SK-N-SH (cell line): Measurements from ENCODE around the gene EFCAB6. TPM values are rescaled to one million over a fixed set of nuclear protein-coding genes. Genes with fewer than 3 reads are reported as not detected.

Source experiments
- CTCF ChIA-PET: fragments of 300-600, 350-600 bp; formaldehyde crosslinking; extraction: SDS; loops from one replicate; lab custom pipeline; 2021; lab: Yijun Ruan, JAX
- POLR2A ChIA-PET: fragments of 350-600 bp; sonication (Branson Sonifier 250); formaldehyde crosslinking; extraction: SDS; loops from one replicate; lab custom pipeline; 2020; ENCODE audit warnings: antibody characterized with exemption, inconsistent platforms; lab: Yijun Ruan, JAX
- DNase-seq: peaks from one replicate; pipeline ENCODE4 v3.0.0; 2012
- H2AFZ ChIP-seq: fragments of 200-600 bp; sonication (generic); 2 replicates; pipeline ENCODE4 v1.8.1; 2016; ENCODE audit warnings: antibody characterized with exemption, mild to moderate bottlenecking, low read depth
- H3F3A ChIP-seq: fragments of 200-600 bp; sonication (generic); replicated peaks from 2 replicates; pipeline ENCODE3; 2016; ENCODE audit warnings: antibody characterized with exemption, mild to moderate bottlenecking; ENCODE audit not compliant: insufficient read depth
- H3K27ac ChIP-seq, 2 experiments: fragments of 200-500 bp in 1 of 2; fragments of 200-600 bp in 1 of 2; sonication (Bioruptor generic) in 1 of 2; sonication (generic), shearing (Covaris generic) in 1 of 2; 2 replicates each; pipeline versions ENCODE4 v1.5.1 to v1.6.1; 2014 to 2016; ENCODE audit warnings: low read depth in 2 of 2, inconsistent platforms in 1 of 2, low read length in 1 of 2, mild to moderate bottlenecking in 1 of 2, mixed read lengths in 1 of 2
- H3K27me3 ChIP-seq: fragments of 200-600 bp; sonication (generic), shearing (Covaris generic); 2 replicates; pipeline ENCODE4 v1.6.1; 2016; ENCODE audit warnings: mixed run types; ENCODE audit not compliant: insufficient read depth
- H3K36me3 ChIP-seq, 2 experiments: fragments of 200-500 bp in 1 of 2; fragments of 200-600 bp in 1 of 2; sonication (Bioruptor generic) in 1 of 2; sonication (generic) in 1 of 2; replicated peaks in 1 of 2; 2 replicates each; pipeline versions ENCODE3 to v1.5.1; 2014 to 2016; ENCODE audit warnings: low read length in 1 of 2, mild to moderate bottlenecking in 1 of 2; ENCODE audit not compliant: insufficient read depth in 2 of 2, control insufficient read depth in 1 of 2
- H3K4me1 ChIP-seq, 2 experiments: fragments of 200-500 bp in 1 of 2; fragments of 200-600 bp in 1 of 2; sonication (Bioruptor generic) in 1 of 2; sonication (generic), shearing (Covaris generic) in 1 of 2; 2 replicates each; pipeline versions ENCODE4 v1.5.1 to v1.6.1; 2014 to 2016; ENCODE audit warnings: low read depth in 1 of 2, low read length in 1 of 2, mixed run types in 1 of 2; ENCODE audit not compliant: insufficient read depth in 2 of 2, control insufficient read depth in 1 of 2
- H3K4me2 ChIP-seq: fragments of 200-600 bp; sonication (generic), shearing (Covaris generic); 2 replicates; pipeline ENCODE4 v1.6.1; 2017; ENCODE audit warnings: mixed run types
- H3K4me3 ChIP-seq, 2 experiments: fragments of 200-500 bp in 1 of 2; fragments of 200-600 bp in 1 of 2; sonication (Bioruptor generic) in 1 of 2; sonication (generic), shearing (Covaris generic) in 1 of 2; 2 replicates each; pipeline versions ENCODE4 v1.5.1 to v1.8.1; 2014 to 2016; ENCODE audit warnings: low read depth in 2 of 2, inconsistent platforms in 1 of 2, low read length in 1 of 2, mild to moderate bottlenecking in 1 of 2, mixed read lengths in 1 of 2, moderate library complexity in 1 of 2
- H3K79me2 ChIP-seq: fragments of 200-600 bp; sonication (generic); 2 replicates; pipeline ENCODE4 v1.8.1; 2017; ENCODE audit warnings: mild to moderate bottlenecking; ENCODE audit not compliant: insufficient read depth
- H3K9ac ChIP-seq: fragments of 200-600 bp; sonication (generic); 2 replicates; pipeline ENCODE4 v1.6.1; 2017; ENCODE audit warnings: mixed run types
- H3K9me2 ChIP-seq: fragments of 200-600 bp; sonication (generic); 2 replicates; pipeline ENCODE4 v1.6.1; 2017; ENCODE audit warnings: mixed run types
- H3K9me3 ChIP-seq: fragments of 200-600 bp; sonication (generic); 2 replicates; pipeline ENCODE4 v1.6.1; 2017; ENCODE audit warnings: mixed run types, mild to moderate bottlenecking, moderate library complexity
- H4K20me1 ChIP-seq: fragments of 200-600 bp; sonication (generic); 2 replicates; pipeline ENCODE4 v1.6.1; 2017; ENCODE audit warnings: mild to moderate bottlenecking, mixed run types; ENCODE audit not compliant: insufficient read depth
- CTCF ChIP-seq: fragments of 200-600 bp; sonication (generic); IDR thresholded peaks from 2 replicates; pipeline ENCODE4 v1.6.1; 2017; ENCODE audit warnings: antibody characterized with exemption, mild to moderate bottlenecking, moderate library complexity
- EP300 ChIP-seq, 2 experiments: IDR thresholded peaks; 2 replicates each; pipeline versions ENCODE4 v1.4.0 to v1.6.1; 2012; ENCODE audit warnings: borderline replicate concordance in 1 of 2, low read depth in 1 of 2, low read length in 1 of 2
- FOSL2 ChIP-seq: IDR thresholded peaks from 2 replicates; pipeline ENCODE4 v1.4.0; 2012; ENCODE audit warnings: low read depth, mild to moderate bottlenecking, moderate library complexity, borderline replicate concordance
- GATA2 ChIP-seq: sonication (generic); formaldehyde crosslinking; IDR thresholded peaks from 2 replicates; pipeline ENCODE4 v1.5.0; 2020; ENCODE audit warnings: mild to moderate bottlenecking, missing genetic modification reagents
- IRF3 ChIP-seq: fragments of 150-350 bp; IDR thresholded peaks from 2 replicates; pipeline ENCODE4 v1.6.1; 2016; ENCODE audit warnings: mild to moderate bottlenecking, low read depth, low read length
- MXI1 ChIP-seq: IDR thresholded peaks from 2 replicates; pipeline ENCODE4 v1.6.1; 2012; ENCODE audit warnings: mild to moderate bottlenecking, low read depth, low read length, improper control_type of control experiment
- NFIC ChIP-seq: IDR thresholded peaks from 2 replicates; pipeline ENCODE4 v1.4.0; 2012; ENCODE audit warnings: borderline replicate concordance
- NRF1 ChIP-seq: IDR thresholded peaks from 2 replicates; pipeline ENCODE4 v1.6.1; 2012; ENCODE audit warnings: low read depth, mild to moderate bottlenecking, low read length
- PBX3 ChIP-seq: IDR thresholded peaks from 2 replicates; pipeline ENCODE4; 2012
- RXRA ChIP-seq: IDR thresholded peaks from 2 replicates; pipeline ENCODE4 v1.4.0; 2012; ENCODE audit warnings: low read depth, mild to moderate bottlenecking, borderline replicate concordance
- SIN3A ChIP-seq: IDR thresholded peaks from 2 replicates; pipeline ENCODE4 v1.6.1; 2012; ENCODE audit warnings: low read depth, mild to moderate bottlenecking, low read length, moderate library complexity, borderline replicate concordance
- SMC3 ChIP-seq: IDR thresholded peaks from 2 replicates; pipeline ENCODE4 v1.6.1; 2012; ENCODE audit warnings: low read depth, low read length, improper control_type of control experiment
- TAF1 ChIP-seq: IDR thresholded peaks from 2 replicates; pipeline ENCODE4 v1.6.1; 2012; ENCODE audit warnings: low read depth, mild to moderate bottlenecking, low read length, moderate library complexity, borderline replicate concordance
- TCF12 ChIP-seq: IDR thresholded peaks from 2 replicates; pipeline ENCODE4 v1.4.0; 2012
- USF1 ChIP-seq: IDR thresholded peaks from 2 replicates; pipeline ENCODE4 v1.4.0; 2012; ENCODE audit warnings: low read depth, borderline replicate concordance
- ZBTB33 ChIP-seq: IDR thresholded peaks from 2 replicates; pipeline ENCODE4 v1.4.0; 2012; ENCODE audit warnings: low read depth, borderline replicate concordance
- WGBS: methylation state at CpG from one replicate; pipeline ENCODE4 v1.1.6; 2017; ENCODE audit warnings: low lambda C conversion rate; 5-methylcytosine and 5-hydroxymethylcytosine counted together
- polyA plus RNA-seq, 3 experiments: library from polyadenylated mRNA; depleted of rRNA; stranded (reverse); fragments of >200 nt; gene quantifications; 2 replicates each; pipeline ENCODE4 v1.2.3, GENCODE V29; 2012

EFCAB6 gene
- polyA plus RNA-seq, 1 of the 3 experiments (the other 2 are of a cell fraction), result 0.46 TPM

- TF ChIP-seq USF1, result no peak
- TF ChIP-seq GATA2 (CRISPR knock-in tag), result no peak
- TF ChIP-seq NRF1, result no peak
- no peak for TF ChIP-seq IRF3
- TF ChIP-seq TCF12, result no peak
- TF ChIP-seq RXRA, result no peak
- no peak for TF ChIP-seq PBX3
- no peak for TF ChIP-seq SMC3
- no peak for TF ChIP-seq FOSL2
- no peak for TF ChIP-seq CTCF
- TF ChIP-seq EP300 (IDR thresholded peaks at IDR 0.05; ENCODE audit: borderline replicate concordance in 1 of 2, low read depth in 1 of 2, low read length in 1 of 2), result no peak
- TF ChIP-seq TAF1, result no peak
- TF ChIP-seq MXI1, result no peak
- DNase-seq, result no peak
- CTCF ChIA-PET, result no interaction called here
Observed at GRCh38 chr22:43490311-43490710, 321.8 kb downstream of the EFCAB6 start.

GRCh38 chr22:43488937-43489336 is 323.2 kb downstream of the EFCAB6 start:
- Histone ChIP-seq H3K36me3 (no peaks in the 10 kb centered on the region), H2AFZ (no peak overlapping the region), H3K4me2 (no peak overlapping the region), H3K9me2 (no peaks in the 10 kb centered on the region), H3K4me3 (no peak overlapping the region), H3K4me1 (peaks cover 0 to 3% of the 10 kb centered on the region in 2 experiments; a peak in 1 of 4 replicates), H3K27ac (no peak overlapping the region), H3K9ac (no peak overlapping the region), H3K27me3 (no peaks in the 10 kb centered on the region), H4K20me1 (no peaks in the 10 kb centered on the region), H3K79me2 (no peaks in the 10 kb centered on the region), H3F3A (no peaks in the 10 kb centered on the region), H3K9me3 (no peaks in the 10 kb centered on the region)
- DNase-seq, result no peak
- ChIA-PET CTCF (interaction anchor here (0.6 kb wide), 1 partner anchor 1380 kb away, joined by 3 read pairs; no protein-coding TSS in a partner anchor), POLR2A (no interaction called here)
- TF ChIP-seq TAF1 (no peak), ZBTB33 (no peak), PBX3 (no peak), SIN3A (no peak), NFIC (no peak), MXI1 (no peak), IRF3 (no peak)
- WGBS, result no CpG with 5 or more reads among the region's 10 CpGs

More at GRCh38 chr22:43490311-43490710, 321.8 kb downstream of the EFCAB6 start:
- no peaks in the 10 kb centered on the region for H3K9me2 ChIP-seq
- POLR2A ChIA-PET, result no interaction called here
- H3K27me3 ChIP-seq, result no peaks in the 10 kb centered on the region
- H3K36me3 ChIP-seq, result no peaks in the 10 kb centered on the region
- H3K4me2 ChIP-seq, result no peak overlapping the region
- no peaks in the 10 kb centered on the region for H3K79me2 ChIP-seq
- H3K4me1 ChIP-seq, result peaks cover 0 to 3% of the 10 kb centered on the region in 2 experiments; a peak in 1 of 4 replicates
- no peak overlapping the region for H3K27ac ChIP-seq
- no peaks in the 10 kb centered on the region for H4K20me1 ChIP-seq
- 50% methylated on average over 2 of the region's 7 CpGs for WGBS
- no peak overlapping the region for H2AFZ ChIP-seq
- H3K9me3 ChIP-seq, result no peaks in the 10 kb centered on the region
- no peak overlapping the region for H3K9ac ChIP-seq
- no peak overlapping the region for H3K4me3 ChIP-seq
- no peaks in the 10 kb centered on the region for H3F3A ChIP-seq
